ENCODE data around the gene HCN2.

DNA sequence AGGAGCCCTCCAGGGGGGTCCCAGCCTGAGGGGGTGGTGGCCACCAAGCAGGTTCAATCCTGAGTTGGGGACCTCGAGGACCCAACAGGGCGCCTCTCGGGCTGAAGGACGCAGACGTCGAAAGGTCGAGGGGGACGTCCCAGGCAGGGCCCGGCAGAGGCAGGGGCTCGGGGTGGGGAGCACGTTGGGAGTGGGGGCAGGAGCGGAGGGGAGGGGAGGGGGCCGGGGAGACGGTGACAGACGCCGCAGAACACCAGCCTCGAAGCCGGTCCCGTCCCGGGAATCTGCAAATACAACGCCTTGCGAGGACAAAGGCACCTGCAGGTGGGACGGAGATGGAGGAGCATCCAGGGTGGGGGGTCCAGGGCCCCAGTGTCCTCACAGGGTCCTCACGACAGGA lies 54.1 kb downstream of the HCN2 start:
- TF ChIP-seq, protein P1, sequence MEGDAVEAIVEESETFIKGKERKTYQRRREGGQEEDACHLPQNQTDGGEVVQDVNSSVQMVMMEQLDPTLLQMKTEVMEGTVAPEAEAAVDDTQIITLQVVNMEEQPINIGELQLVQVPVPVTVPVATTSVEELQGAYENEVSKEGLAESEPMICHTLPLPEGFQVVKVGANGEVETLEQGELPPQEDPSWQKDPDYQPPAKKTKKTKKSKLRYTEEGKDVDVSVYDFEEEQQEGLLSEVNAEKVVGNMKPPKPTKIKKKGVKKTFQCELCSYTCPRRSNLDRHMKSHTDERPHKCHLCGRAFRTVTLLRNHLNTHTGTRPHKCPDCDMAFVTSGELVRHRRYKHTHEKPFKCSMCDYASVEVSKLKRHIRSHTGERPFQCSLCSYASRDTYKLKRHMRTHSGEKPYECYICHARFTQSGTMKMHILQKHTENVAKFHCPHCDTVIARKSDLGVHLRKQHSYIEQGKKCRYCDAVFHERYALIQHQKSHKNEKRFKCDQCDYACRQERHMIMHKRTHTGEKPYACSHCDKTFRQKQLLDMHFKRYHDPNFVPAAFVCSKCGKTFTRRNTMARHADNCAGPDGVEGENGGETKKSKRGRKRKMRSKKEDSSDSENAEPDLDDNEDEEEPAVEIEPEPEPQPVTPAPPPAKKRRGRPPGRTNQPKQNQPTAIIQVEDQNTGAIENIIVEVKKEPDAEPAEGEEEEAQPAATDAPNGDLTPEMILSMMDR (IDR thresholded peaks at IDR 0.05; ENCODE audit: insufficient read depth, low read depth, low read length) = no peak
- no peak for TF ChIP-seq EZH2 (IDR thresholded peaks at IDR 0.05; ENCODE audit: insufficient read depth, low read length)
